GM12891 (cell line): ENCODE results near the gene SLC2A13.

Source experiments
- PAX5 ChIP-seq: IDR thresholded peaks from 2 replicates; pipeline ENCODE4 v1.6.1; 2011; ENCODE audit warnings: low read length, moderate library complexity, mild to moderate bottlenecking; ENCODE audit not compliant: insufficient read depth, severe bottlenecking
- POLR2A ChIP-seq: IDR thresholded peaks from 2 replicates; pipeline ENCODE4 v1.6.1; 2011; ENCODE audit warnings: low read depth, low read length, control low read depth
- POLR2AphosphoS5 ChIP-seq: IDR thresholded peaks from 2 replicates; pipeline ENCODE4 v1.6.1; 2011; ENCODE audit warnings: low read depth, low read length, control low read depth
- POU2F2 ChIP-seq: IDR thresholded peaks from 2 replicates; pipeline ENCODE4 v1.6.1; 2011; ENCODE audit warnings: low read depth, mild to moderate bottlenecking, control low read depth, low read length, moderate library complexity
- SPI1 ChIP-seq: IDR thresholded peaks from 2 replicates; pipeline ENCODE4 v1.6.1; 2011; ENCODE audit warnings: low read depth, low read length, control low read depth
- TAF1 ChIP-seq: IDR thresholded peaks from 2 replicates; pipeline ENCODE4 v1.6.1; 2011; ENCODE audit warnings: low read depth, low read length, control low read depth

DNA sequence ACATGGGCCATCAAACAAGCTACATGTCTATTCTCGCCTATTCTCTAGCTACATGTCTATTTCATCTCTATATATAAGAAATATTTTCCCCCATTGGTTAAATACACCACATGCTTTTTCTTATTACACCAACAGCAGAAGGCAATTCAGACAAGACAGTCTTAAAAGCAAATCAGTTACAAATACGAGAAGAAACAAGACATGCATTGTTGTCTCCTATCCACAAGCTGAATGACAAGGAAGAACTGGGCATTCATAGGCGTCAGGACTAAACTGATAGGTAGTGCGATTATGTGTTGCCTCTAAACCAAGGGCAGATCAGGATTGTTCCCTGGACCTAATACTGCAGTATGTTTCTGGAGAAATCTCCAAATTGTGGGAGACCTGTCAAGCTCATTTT lies 19.4 kb downstream of the SLC2A13 start:
- no peak for TF ChIP-seq SPI1
- TF ChIP-seq POLR2A, result no peak
- TF ChIP-seq POLR2AphosphoS5, result no peak
- no peak for TF ChIP-seq TAF1
- TF ChIP-seq PAX5, result no peak
- no peak for TF ChIP-seq POU2F2
